ENCODE data around the gene TNKS1BP1. TPM values are rescaled to one million over a fixed set of nuclear protein-coding genes. Genes with fewer than 3 reads are reported as not detected.

TNKS1BP1 gene
- total and polyA plus RNA-seq, 2 experiments from 2014 or later, result 54.9 to 104 TPM

DNA sequence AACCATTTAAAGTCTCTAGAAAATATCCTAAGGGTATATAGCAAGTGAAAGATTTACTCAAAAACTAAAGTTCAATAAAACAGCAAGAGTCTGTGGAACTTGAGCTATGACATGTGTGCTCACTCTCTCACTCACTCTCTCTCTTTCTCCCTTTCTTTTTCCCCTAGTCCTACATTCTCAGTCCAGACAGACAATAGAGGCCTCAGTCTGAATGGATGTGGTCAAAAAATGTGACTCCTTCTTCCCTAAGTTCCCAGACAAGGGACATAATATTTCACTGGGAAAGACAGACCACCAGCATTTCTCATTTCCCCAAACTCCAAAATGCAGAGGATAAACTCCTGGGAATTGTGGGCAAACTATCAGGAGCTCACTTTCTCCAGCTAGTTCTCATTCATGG is 70.1 kb downstream of the TNKS1BP1 start:
- TF ChIP-seq EZH2 (IDR thresholded peaks at IDR 0.05; ENCODE audit: borderline replicate concordance), result no peak
- TF ChIP-seq, protein P1, sequence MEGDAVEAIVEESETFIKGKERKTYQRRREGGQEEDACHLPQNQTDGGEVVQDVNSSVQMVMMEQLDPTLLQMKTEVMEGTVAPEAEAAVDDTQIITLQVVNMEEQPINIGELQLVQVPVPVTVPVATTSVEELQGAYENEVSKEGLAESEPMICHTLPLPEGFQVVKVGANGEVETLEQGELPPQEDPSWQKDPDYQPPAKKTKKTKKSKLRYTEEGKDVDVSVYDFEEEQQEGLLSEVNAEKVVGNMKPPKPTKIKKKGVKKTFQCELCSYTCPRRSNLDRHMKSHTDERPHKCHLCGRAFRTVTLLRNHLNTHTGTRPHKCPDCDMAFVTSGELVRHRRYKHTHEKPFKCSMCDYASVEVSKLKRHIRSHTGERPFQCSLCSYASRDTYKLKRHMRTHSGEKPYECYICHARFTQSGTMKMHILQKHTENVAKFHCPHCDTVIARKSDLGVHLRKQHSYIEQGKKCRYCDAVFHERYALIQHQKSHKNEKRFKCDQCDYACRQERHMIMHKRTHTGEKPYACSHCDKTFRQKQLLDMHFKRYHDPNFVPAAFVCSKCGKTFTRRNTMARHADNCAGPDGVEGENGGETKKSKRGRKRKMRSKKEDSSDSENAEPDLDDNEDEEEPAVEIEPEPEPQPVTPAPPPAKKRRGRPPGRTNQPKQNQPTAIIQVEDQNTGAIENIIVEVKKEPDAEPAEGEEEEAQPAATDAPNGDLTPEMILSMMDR (IDR thresholded peaks at IDR 0.05; ENCODE audit: poor library complexity), result no peak
- no peak for TF ChIP-seq EZH2phosphoT487 (IDR thresholded peaks at IDR 0.05; ENCODE audit: low read depth, severe bottlenecking, unreplicated experiment)
- no peak for DNase-seq (ENCODE audit: low spot score)
- H3K4me2 ChIP-seq, result no peak overlapping the region
- H2AFZ ChIP-seq, result no peak overlapping the region
- H3K79me2 ChIP-seq, result no peaks in the 10 kb centered on the region
- H3K9me2 ChIP-seq (replicated peaks; ENCODE audit: insufficient read depth), result no peaks in the 10 kb centered on the region
- no peaks in the 10 kb centered on the region for H3K36me3 ChIP-seq (replicated peaks; ENCODE audit: insufficient read depth, low read depth)
- no peak overlapping the region for H3K27ac ChIP-seq
- H3K4me3 ChIP-seq, result no peak overlapping the region
- no peaks in the 10 kb centered on the region for H3K9me3 ChIP-seq (ENCODE audit: low read depth)
- no peaks in the 10 kb centered on the region for H4K20me1 ChIP-seq (ENCODE audit: insufficient read depth, poor library complexity, severe bottlenecking)
- H3K4me1 ChIP-seq (ENCODE audit: insufficient read depth), result no peaks in the 10 kb centered on the region
- no peaks in the 10 kb centered on the region for H3K27me3 ChIP-seq

DNA sequence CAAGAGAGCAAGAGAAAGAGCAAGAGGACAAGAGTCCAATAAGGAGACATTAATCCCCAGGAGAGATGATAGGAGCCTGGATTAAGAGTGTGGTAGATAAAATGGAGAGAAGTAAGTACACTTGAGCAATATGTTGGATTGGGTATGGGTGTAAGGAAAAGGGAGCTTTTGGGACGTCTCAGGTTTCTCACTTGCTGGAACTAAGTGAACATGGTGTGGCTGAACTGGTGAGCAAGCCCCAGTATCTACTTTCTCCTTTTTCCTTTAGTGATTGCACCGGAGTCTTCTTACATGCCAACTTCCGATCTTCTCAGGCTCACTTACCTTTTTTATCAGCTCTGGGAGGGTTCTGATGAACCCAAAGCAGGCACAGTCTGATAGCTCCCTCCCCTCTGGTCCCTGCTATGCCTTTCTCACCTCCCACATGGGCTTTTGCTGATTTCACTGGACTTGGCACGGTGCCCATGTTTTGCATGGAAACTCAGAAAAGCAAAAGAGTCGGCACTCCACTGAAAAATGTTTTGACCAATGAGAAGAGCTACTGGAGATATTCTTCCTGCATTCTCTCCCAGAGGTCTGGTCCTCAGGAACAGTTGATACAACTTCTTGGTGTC is 73.2 kb downstream of the TNKS1BP1 start:
- H4K20me1 ChIP-seq (ENCODE audit: insufficient read depth, poor library complexity, severe bottlenecking), result no peaks in the 10 kb centered on the region
- H3K9me2 ChIP-seq (replicated peaks; ENCODE audit: insufficient read depth), result no peaks in the 10 kb centered on the region
- no peaks in the 10 kb centered on the region for H3K9me3 ChIP-seq (ENCODE audit: low read depth)
- H3K36me3 ChIP-seq (replicated peaks; ENCODE audit: insufficient read depth, low read depth), result no peaks in the 10 kb centered on the region
- DNase-seq (ENCODE audit: low spot score), result peak; percentile 31
- no peak overlapping the region for H2AFZ ChIP-seq
- H3K4me2 ChIP-seq, result no peak overlapping the region
- H3K79me2 ChIP-seq, result no peaks in the 10 kb centered on the region
- TF ChIP-seq EZH2 (IDR thresholded peaks at IDR 0.05; ENCODE audit: borderline replicate concordance), result no peak
- TF ChIP-seq EZH2phosphoT487 (IDR thresholded peaks at IDR 0.05; ENCODE audit: low read depth, severe bottlenecking, unreplicated experiment), result no peak
- TF ChIP-seq, protein P1 (IDR thresholded peaks at IDR 0.05; ENCODE audit: poor library complexity), result no peak
- no peaks in the 10 kb centered on the region for H3K27me3 ChIP-seq
- H3K4me3 ChIP-seq, result no peak overlapping the region
- H3K4me1 ChIP-seq (ENCODE audit: insufficient read depth), result no peaks in the 10 kb centered on the region
- 70% methylated on average over 5 of the region's 5 CpGs for WGBS (ENCODE audit: low lambda C conversion rate, missing lambda C conversion rate)
- H3K27ac ChIP-seq, result no peak overlapping the region

DNA sequence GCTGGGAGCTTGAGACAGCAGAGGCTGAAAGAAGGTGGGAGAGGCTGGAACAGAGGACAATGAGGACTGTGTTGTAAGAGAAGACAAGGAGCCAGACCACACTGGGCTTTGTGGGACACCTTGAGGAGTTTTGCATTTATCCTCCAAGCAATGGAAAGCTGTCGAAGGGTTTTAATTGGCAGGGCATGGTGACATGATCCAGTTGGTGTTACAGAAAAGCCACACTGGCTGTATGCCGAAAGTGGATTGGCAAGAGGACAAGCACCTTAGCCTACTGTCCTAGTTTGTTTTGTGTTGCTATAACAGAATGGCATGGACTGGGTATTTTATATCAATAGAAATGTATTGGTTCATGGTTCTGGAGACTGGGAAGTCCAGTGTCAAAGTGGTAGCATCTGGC is 73.7 kb downstream of the TNKS1BP1 start:
- H3K79me2 ChIP-seq, result no peaks in the 10 kb centered on the region
- no peaks in the 10 kb centered on the region for H3K27me3 ChIP-seq
- no peak for DNase-seq (ENCODE audit: low spot score)
- H3K4me1 ChIP-seq (ENCODE audit: insufficient read depth), result no peaks in the 10 kb centered on the region
- H3K27ac ChIP-seq, result no peak overlapping the region
- H3K4me2 ChIP-seq, result no peak overlapping the region
- WGBS (ENCODE audit: low lambda C conversion rate, missing lambda C conversion rate), result 81% methylated on average over 2 of the region's 2 CpGs
- H3K9me3 ChIP-seq (ENCODE audit: low read depth), result no peaks in the 10 kb centered on the region
- H2AFZ ChIP-seq, result no peak overlapping the region
- no peak for TF ChIP-seq EZH2phosphoT487 (IDR thresholded peaks at IDR 0.05; ENCODE audit: low read depth, severe bottlenecking, unreplicated experiment)
- TF ChIP-seq EZH2 (IDR thresholded peaks at IDR 0.05; ENCODE audit: borderline replicate concordance), result no peak
- TF ChIP-seq, protein P1 (IDR thresholded peaks at IDR 0.05; ENCODE audit: poor library complexity), result no peak
- H3K36me3 ChIP-seq (replicated peaks; ENCODE audit: insufficient read depth, low read depth), result no peaks in the 10 kb centered on the region
- no peak overlapping the region for H3K4me3 ChIP-seq
- no peaks in the 10 kb centered on the region for H3K9me2 ChIP-seq (replicated peaks; ENCODE audit: insufficient read depth)
- H4K20me1 ChIP-seq (ENCODE audit: insufficient read depth, poor library complexity, severe bottlenecking), result no peaks in the 10 kb centered on the region

Other genes with a start within 250 kb of the TNKS1BP1 start
- 0.10 TPM in 1 of 2 replicates, not detected in the other for gene LRRC55, start 143.0 kb downstream of the TNKS1BP1 start, total RNA-seq
- gene LRRC55, start 143.0 kb downstream of the TNKS1BP1 start, polyA plus RNA-seq, result not detected in 2 replicates
- gene APLNR, start 87.7 kb downstream of the TNKS1BP1 start, total RNA-seq, result 0.48 and 1.9 TPM in 2 replicates
- 3.3 and 3.9 TPM in 2 replicates for gene APLNR, start 87.7 kb downstream of the TNKS1BP1 start, polyA plus RNA-seq
- gene SSRP1, start 10.9 kb upstream of the TNKS1BP1 start, total RNA-seq, result 64.6 and 68.6 TPM in 2 replicates
- 34.0 and 42.3 TPM in 2 replicates for gene SSRP1, start 10.9 kb upstream of the TNKS1BP1 start, polyA plus RNA-seq
- gene P2RX3, start 13.4 kb upstream of the TNKS1BP1 start, total RNA-seq, result 0.16 TPM in 1 of 2 replicates, not detected in the other
- gene P2RX3, start 13.4 kb upstream of the TNKS1BP1 start, polyA plus RNA-seq, result not detected in 2 replicates
- not detected in 2 replicates for gene PRG3, start 56.2 kb upstream of the TNKS1BP1 start, total RNA-seq
- not detected in 2 replicates for gene PRG3, start 56.2 kb upstream of the TNKS1BP1 start, polyA plus RNA-seq
- gene PRG2, start 65.7 kb upstream of the TNKS1BP1 start, total RNA-seq, result not detected in 2 replicates
- gene PRG2, start 65.7 kb upstream of the TNKS1BP1 start, polyA plus RNA-seq, result not detected in 2 replicates
- gene SLC43A3, start 102.2 kb upstream of the TNKS1BP1 start, total RNA-seq, result 10.5 and 19.3 TPM in 2 replicates
- gene SLC43A3, start 102.2 kb upstream of the TNKS1BP1 start, polyA plus RNA-seq, result 13.5 and 20.7 TPM in 2 replicates
- gene RTN4RL2, start 135.6 kb upstream of the TNKS1BP1 start, total RNA-seq, result 1.4 and 2.4 TPM in 2 replicates
- gene RTN4RL2, start 135.6 kb upstream of the TNKS1BP1 start, polyA plus RNA-seq, result 5.8 and 10.6 TPM in 2 replicates
- gene SLC43A1, start 190.8 kb upstream of the TNKS1BP1 start, total RNA-seq, result 40.4 and 42.2 TPM in 2 replicates
- gene SLC43A1, start 190.8 kb upstream of the TNKS1BP1 start, polyA plus RNA-seq, result 23.4 and 39.5 TPM in 2 replicates
- 23.3 and 31.2 TPM in 2 replicates for gene TIMM10, start 205.8 kb upstream of the TNKS1BP1 start, total RNA-seq
- gene TIMM10, start 205.8 kb upstream of the TNKS1BP1 start, polyA plus RNA-seq, result 84.0 and 99.4 TPM in 2 replicates
- not detected in 2 replicates for gene SMTNL1, start 212.6 kb upstream of the TNKS1BP1 start, total RNA-seq
- gene SMTNL1, start 212.6 kb upstream of the TNKS1BP1 start, polyA plus RNA-seq, result 0.19 TPM in 1 of 2 replicates, not detected in the other
- 40.6 and 45.7 TPM in 2 replicates for gene UBE2L6, start 242.7 kb upstream of the TNKS1BP1 start, total RNA-seq
- 109 and 113 TPM in 2 replicates for gene UBE2L6, start 242.7 kb upstream of the TNKS1BP1 start, polyA plus RNA-seq